ENCODE data around the gene P2RX4. TPM values are rescaled to one million over a fixed set of nuclear protein-coding genes. Genes with fewer than 3 reads are reported as not detected.
"Not testable (repeated sequence)": the region's sequence is repeated elsewhere in the genome, so short reads cannot be mapped to it uniquely, and the experiment has no call there.

The P2RX4 gene
- total RNA-seq, 2 donors from 2014 or later = 11.5 to 21.1 TPM

DNA sequence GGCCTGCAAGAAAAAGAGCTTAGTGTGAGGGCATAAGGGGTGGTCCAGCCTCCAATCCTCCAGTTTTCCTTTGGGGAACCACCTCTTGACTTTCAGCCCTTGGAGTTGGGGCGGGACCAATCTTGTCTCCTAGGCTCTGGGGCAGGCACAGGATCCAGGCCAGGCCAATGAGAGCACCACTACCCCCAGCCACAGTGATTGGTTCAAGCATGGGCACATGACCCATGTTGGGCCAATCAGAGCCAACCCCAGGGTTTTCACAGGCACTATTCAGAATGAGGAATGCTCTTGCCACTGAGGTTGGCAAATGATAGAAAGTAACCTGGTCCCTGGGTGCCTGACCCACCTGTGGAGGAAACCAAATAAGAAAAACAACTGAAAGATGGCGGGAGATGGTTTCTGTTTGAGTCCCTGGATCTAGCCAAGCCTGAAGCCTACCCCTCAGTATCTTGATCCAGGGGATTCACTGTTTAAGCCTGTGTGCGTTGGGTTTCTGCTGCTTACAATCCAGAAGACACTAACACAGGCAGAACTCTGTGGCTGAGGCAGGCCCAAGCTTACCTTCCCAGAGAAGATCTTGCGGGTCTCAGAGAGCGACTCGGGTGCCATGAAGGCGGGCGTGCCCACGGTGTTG is 42.9 kb downstream of the P2RX4 start:
- no peak overlapping the region for H3K4me3 ChIP-seq (ENCODE audit: low read length)
- peaks cover 77% of the 10 kb centered on the region for H3K36me3 ChIP-seq (ENCODE audit: control insufficient read depth, insufficient read depth, low read length)
- TF ChIP-seq, protein P1, sequence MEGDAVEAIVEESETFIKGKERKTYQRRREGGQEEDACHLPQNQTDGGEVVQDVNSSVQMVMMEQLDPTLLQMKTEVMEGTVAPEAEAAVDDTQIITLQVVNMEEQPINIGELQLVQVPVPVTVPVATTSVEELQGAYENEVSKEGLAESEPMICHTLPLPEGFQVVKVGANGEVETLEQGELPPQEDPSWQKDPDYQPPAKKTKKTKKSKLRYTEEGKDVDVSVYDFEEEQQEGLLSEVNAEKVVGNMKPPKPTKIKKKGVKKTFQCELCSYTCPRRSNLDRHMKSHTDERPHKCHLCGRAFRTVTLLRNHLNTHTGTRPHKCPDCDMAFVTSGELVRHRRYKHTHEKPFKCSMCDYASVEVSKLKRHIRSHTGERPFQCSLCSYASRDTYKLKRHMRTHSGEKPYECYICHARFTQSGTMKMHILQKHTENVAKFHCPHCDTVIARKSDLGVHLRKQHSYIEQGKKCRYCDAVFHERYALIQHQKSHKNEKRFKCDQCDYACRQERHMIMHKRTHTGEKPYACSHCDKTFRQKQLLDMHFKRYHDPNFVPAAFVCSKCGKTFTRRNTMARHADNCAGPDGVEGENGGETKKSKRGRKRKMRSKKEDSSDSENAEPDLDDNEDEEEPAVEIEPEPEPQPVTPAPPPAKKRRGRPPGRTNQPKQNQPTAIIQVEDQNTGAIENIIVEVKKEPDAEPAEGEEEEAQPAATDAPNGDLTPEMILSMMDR (conservative IDR thresholded peaks at IDR 0.05) = no peak
- no peak overlapping the region for H3K4me3 Mint-ChIP-seq
- H3K4me1 ChIP-seq (ENCODE audit: control insufficient read depth, insufficient read depth, low read length) = no peaks in the 10 kb centered on the region
- H3K27ac Mint-ChIP-seq = no peak overlapping the region
- H3K27me3 ChIP-seq (ENCODE audit: control insufficient read depth, insufficient read depth, low read length, poor library complexity, severe bottlenecking) = no peaks in the 10 kb centered on the region
- no peaks in the 10 kb centered on the region for H3K27me3 Mint-ChIP-seq (ENCODE audit: insufficient read depth)
- no peaks in the 10 kb centered on the region for H3K4me1 Mint-ChIP-seq
- H3K36me3 Mint-ChIP-seq (ENCODE audit: low read depth) = peaks cover 81% of the 10 kb centered on the region
- H3K9ac ChIP-seq (ENCODE audit: extremely low read depth, low read length, poor library complexity, severe bottlenecking) = no peak overlapping the region
- H3K9me3 ChIP-seq (ENCODE audit: control insufficient read depth, low read length) = no peaks in the 10 kb centered on the region
- DNase-seq = peak; percentile 77
- no peaks in the 10 kb centered on the region for H3K9me3 Mint-ChIP-seq
- WGBS, 2 experiments (ENCODE audit: insufficient coverage in 1 of 2, insufficient read length in 1 of 2) = 95 to 100% methylated on average over 5 to 9 of the region's 9 CpGs
- H3K27ac ChIP-seq (ENCODE audit: low read depth, low read length) = no peak overlapping the region

DNA sequence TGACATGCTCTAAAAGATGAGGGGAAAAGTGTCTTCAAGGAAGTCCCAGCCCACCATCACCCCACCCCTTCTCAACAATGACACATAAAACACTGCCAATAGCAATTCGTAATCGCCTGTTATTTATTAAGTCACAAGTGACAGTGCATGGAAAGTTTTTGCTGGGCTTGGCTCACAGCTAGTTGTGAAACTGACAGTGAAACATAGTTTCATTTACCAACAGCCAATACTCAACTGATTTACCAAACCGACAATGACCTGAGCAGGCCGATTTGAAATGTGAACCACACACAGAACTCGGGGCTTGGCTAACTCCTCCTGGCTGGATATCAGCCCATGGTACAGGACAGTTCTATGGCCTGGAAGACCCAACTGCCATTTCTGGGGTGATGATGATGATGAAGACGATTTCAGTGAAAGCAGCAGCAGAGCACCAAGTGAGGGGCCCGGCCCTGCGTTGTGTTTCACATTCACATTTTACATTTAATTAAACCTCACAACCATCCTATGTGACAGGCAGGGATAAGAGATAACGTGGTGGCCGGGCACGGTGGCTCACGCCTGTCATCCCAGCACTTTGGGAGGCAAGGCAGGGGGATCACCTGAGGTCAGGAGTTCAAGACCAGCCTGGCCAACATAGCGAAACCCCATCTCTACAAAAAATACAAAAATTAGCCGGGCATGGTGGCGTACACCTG is 43.9 kb downstream of the P2RX4 start:
- no peaks in the 10 kb centered on the region for H3K9me3 Mint-ChIP-seq
- H3K4me1 ChIP-seq (ENCODE audit: control insufficient read depth, insufficient read depth, low read length) = no peaks in the 10 kb centered on the region
- no peaks in the 10 kb centered on the region for H3K9me3 ChIP-seq (ENCODE audit: control insufficient read depth, low read length)
- H3K9ac ChIP-seq (ENCODE audit: extremely low read depth, low read length, poor library complexity, severe bottlenecking) = no peak overlapping the region
- H3K27me3 ChIP-seq (ENCODE audit: control insufficient read depth, insufficient read depth, low read length, poor library complexity, severe bottlenecking) = no peaks in the 10 kb centered on the region
- H3K4me1 Mint-ChIP-seq = no peaks in the 10 kb centered on the region
- no peak overlapping the region for H3K4me3 ChIP-seq (ENCODE audit: low read length)
- no peak for DNase-seq
- WGBS, 2 experiments (ENCODE audit: insufficient coverage in 1 of 2, insufficient read length in 1 of 2) = 94 to 99% methylated on average over 7 to 15 of the region's 15 CpGs
- peaks cover 85% of the 10 kb centered on the region for H3K36me3 Mint-ChIP-seq (ENCODE audit: low read depth)
- no peak overlapping the region for H3K27ac Mint-ChIP-seq
- TF ChIP-seq, protein P1 (conservative IDR thresholded peaks at IDR 0.05) = no peak
- H3K27ac ChIP-seq (ENCODE audit: low read depth, low read length) = no peak overlapping the region
- peaks cover 72% of the 10 kb centered on the region for H3K36me3 ChIP-seq (ENCODE audit: control insufficient read depth, insufficient read depth, low read length)
- no peak overlapping the region for H3K4me3 Mint-ChIP-seq
- H3K27me3 Mint-ChIP-seq (ENCODE audit: insufficient read depth) = no peaks in the 10 kb centered on the region

DNA sequence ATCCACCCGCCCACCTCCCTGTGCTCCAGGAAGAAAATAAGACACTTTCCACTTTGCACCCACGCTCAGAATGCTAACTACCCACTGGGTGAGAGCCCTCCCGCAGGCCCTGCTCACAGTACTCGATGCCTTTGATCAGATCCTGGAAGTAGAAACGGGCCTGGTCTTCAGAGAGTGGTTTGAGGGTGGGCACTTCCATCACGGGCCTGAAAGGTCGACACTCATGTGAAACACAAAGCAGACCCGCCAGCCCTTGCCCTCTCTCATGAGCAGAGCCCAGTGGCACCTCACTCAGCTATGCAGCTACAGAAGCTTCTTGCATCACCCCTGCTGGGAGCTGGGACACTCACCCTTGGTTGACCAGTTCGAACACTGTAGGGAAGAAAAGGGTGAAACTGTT is 45.5 kb downstream of the P2RX4 start:
- no peak overlapping the region for H3K27ac Mint-ChIP-seq

DNA sequence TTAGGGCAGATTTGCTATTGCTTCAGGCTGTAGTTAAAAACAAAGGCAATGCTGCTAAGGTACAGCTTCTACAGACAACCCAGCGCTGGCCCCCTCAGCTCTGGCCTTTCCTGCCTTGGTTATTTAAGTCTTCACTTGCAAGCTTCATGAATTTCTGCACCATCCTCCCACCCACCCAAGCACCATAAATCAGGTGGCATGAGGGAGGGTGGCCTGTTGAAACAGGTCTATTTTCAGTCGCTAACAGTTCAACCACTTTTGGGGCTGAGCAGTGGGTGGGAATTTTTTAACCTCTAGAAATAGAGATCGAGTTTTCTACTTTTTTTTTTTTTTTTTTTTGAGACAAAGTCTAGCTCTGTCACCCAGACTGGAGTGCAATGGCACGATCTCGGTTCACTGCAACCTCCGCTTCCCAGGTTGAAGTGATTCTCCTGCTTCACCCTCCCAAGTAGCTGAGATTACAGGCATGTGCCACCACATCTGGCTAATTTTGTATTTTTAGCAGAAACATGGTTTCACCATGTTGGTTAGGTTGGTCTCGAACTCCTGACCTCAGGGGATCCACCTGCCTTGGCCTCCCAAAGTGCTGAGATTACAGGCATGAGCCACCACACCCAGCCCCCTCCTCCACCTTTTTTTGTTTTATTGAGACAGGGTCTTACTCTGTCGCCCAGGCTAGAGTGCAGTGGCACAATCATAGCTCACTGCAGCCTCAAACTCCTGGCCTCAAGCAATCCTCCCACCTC is 47.9 kb downstream of the P2RX4 start:
- peaks cover 85% of the 10 kb centered on the region for H3K36me3 Mint-ChIP-seq (ENCODE audit: low read depth)
- not testable (repeated sequence) for H3K9me3 Mint-ChIP-seq; H3K27ac Mint-ChIP-seq; H3K27me3 Mint-ChIP-seq (ENCODE audit: insufficient read depth); H3K4me3 Mint-ChIP-seq; H3K4me1 Mint-ChIP-seq; H3K9ac ChIP-seq (ENCODE audit: extremely low read depth, low read length, poor library complexity, severe bottlenecking); H3K4me3 ChIP-seq (ENCODE audit: low read length); H3K4me1 ChIP-seq (ENCODE audit: control insufficient read depth, insufficient read depth, low read length); H3K27me3 ChIP-seq (ENCODE audit: control insufficient read depth, insufficient read depth, low read length, poor library complexity, severe bottlenecking); H3K9me3 ChIP-seq (ENCODE audit: control insufficient read depth, low read length); H3K27ac ChIP-seq (ENCODE audit: low read depth, low read length); DNase-seq
- H3K36me3 ChIP-seq (ENCODE audit: control insufficient read depth, insufficient read depth, low read length) = peaks cover 69% of the 10 kb centered on the region
- WGBS, 2 experiments (ENCODE audit: insufficient coverage in 1 of 2, insufficient read length in 1 of 2) = 93 to 100% methylated on average over 3 to 8 of the region's 8 CpGs

More for the DNA sequence above, 45.5 kb downstream of the P2RX4 start:
- Histone ChIP-seq H3K4me3 (ENCODE audit: low read length) (no peak overlapping the region), H3K27ac (ENCODE audit: low read depth, low read length) (no peak overlapping the region), H3K36me3 (ENCODE audit: control insufficient read depth, insufficient read depth, low read length) (peaks cover 73% of the 10 kb centered on the region), H3K4me1 (ENCODE audit: control insufficient read depth, insufficient read depth, low read length) (no peaks in the 10 kb centered on the region), H3K9me3 (ENCODE audit: control insufficient read depth, low read length) (no peaks in the 10 kb centered on the region), H3K9ac (ENCODE audit: extremely low read depth, low read length, poor library complexity, severe bottlenecking) (no peak overlapping the region), H3K27me3 (ENCODE audit: control insufficient read depth, insufficient read depth, low read length, poor library complexity, severe bottlenecking) (no peaks in the 10 kb centered on the region)
- H3K9me3 Mint-ChIP-seq = no peaks in the 10 kb centered on the region
- TF ChIP-seq, protein P1 (conservative IDR thresholded peaks at IDR 0.05) = no peak
- no peak overlapping the region for H3K4me3 Mint-ChIP-seq
- no peaks in the 10 kb centered on the region for H3K4me1 Mint-ChIP-seq
- WGBS, 2 experiments (ENCODE audit: insufficient coverage in 1 of 2, insufficient read length in 1 of 2) = 92 to 98% methylated on average over 7 to 9 of the region's 9 CpGs
- H3K36me3 Mint-ChIP-seq (ENCODE audit: low read depth) = peaks cover 85% of the 10 kb centered on the region
- no peaks in the 10 kb centered on the region for H3K27me3 Mint-ChIP-seq (ENCODE audit: insufficient read depth)
- DNase-seq = no peak
